Lower leg skin (tissue), 3 donors: ENCODE results near the gene DLG5.

Source experiments
- POLR2A ChIP-seq, 2 donors: fragments of 450-650 bp; IDR thresholded peaks; one replicate each; pipeline ENCODE4 v1.6.1; 2016 to 2017; ENCODE audit warnings: antibody characterized with exemption in 2 of 2, mild to moderate bottlenecking in 1 of 2, moderate library complexity in 1 of 2
- TF ChIP-seq, protein P1 (sequence below), 3 donors: fragments of 450-650 bp; IDR thresholded peaks; one replicate each; pipeline ENCODE4 v1.5.1; 2016; ENCODE audit warnings: antibody characterized with exemption in 3 of 3, mild to moderate bottlenecking in 3 of 3, moderate library complexity in 2 of 3

DNA sequence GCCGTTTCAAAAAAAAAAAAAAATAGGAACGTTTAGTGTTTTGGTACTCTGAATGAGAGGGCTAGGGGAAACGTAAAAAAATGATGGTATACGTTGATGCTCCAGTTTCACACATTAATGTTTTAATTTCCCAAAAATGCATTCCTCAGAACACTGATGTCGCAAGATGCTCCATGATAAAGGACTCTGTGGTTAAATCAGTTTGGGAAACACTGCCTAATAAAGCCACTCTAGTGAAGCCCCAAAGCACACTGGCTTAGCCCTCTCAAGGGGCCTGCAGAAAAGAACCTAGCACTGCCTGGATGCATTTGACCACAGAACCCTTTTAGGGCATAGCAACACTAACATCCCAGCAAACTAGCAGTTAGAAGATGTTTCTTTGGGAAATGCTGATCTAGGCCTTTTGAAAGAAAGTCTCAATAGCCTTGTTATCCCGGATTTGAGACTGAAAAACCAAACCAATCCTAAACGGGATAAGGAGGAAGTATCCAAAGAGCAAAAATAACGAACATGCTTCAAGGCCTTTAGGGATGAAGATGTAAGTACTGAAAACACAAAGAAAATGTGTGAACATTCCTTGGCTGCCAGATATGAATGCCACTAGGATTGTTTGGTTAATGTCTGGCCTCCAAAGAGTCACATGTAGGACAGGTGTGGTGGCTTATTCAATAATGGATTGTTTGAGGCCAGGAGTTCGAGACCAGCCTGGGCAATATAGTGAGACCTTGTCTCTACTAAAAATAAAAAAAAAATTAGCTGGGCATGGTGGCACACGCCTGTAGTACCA is 11.0 kb downstream of the DLG5 start:
- TF ChIP-seq, protein P1, sequence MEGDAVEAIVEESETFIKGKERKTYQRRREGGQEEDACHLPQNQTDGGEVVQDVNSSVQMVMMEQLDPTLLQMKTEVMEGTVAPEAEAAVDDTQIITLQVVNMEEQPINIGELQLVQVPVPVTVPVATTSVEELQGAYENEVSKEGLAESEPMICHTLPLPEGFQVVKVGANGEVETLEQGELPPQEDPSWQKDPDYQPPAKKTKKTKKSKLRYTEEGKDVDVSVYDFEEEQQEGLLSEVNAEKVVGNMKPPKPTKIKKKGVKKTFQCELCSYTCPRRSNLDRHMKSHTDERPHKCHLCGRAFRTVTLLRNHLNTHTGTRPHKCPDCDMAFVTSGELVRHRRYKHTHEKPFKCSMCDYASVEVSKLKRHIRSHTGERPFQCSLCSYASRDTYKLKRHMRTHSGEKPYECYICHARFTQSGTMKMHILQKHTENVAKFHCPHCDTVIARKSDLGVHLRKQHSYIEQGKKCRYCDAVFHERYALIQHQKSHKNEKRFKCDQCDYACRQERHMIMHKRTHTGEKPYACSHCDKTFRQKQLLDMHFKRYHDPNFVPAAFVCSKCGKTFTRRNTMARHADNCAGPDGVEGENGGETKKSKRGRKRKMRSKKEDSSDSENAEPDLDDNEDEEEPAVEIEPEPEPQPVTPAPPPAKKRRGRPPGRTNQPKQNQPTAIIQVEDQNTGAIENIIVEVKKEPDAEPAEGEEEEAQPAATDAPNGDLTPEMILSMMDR (IDR thresholded peaks at IDR 0.05), result no peak
- no peak for TF ChIP-seq POLR2A (IDR thresholded peaks at IDR 0.05)
